SK-N-SH treated with all-trans-retinoic acid at 6 μM for 48 hours (cell line): ENCODE measurements around the gene LRMDA.

Experiments
- ATAC-seq: fragments of 200-7000 bp; cut with Tn5 transposase; 3 replicates; pipeline ENCODE4 v1.9.1; 2020; ENCODE audit warnings: mild to moderate bottlenecking, moderate library complexity
- BACH2 ChIP-seq: fragments of 250-450 bp; sonication (Bioruptor Pico); IDR thresholded peaks from 2 replicates; pipeline ENCODE4 v1.9.0; 2021; ENCODE audit warnings: mild to moderate bottlenecking, borderline replicate concordance
- CREB5 ChIP-seq: fragments of 250-450 bp; sonication (Bioruptor Pico); IDR thresholded peaks from 2 replicates; pipeline ENCODE4 v1.5.1; 2020; ENCODE audit warnings: low read depth, mild to moderate bottlenecking, moderate library complexity
- GLIS3 ChIP-seq: fragments of 250-450 bp; sonication (Bioruptor Pico); IDR thresholded peaks from 2 replicates; pipeline ENCODE4 v1.5.0; 2020; ENCODE audit warnings: mild to moderate bottlenecking, moderate library complexity
- ISL1 ChIP-seq: fragments of 250-450 bp; sonication (Bioruptor Pico); IDR thresholded peaks from 2 replicates; pipeline ENCODE4 v2.1.2; 2022; ENCODE audit warnings: mild to moderate bottlenecking, moderate library complexity
- OSR1 ChIP-seq: fragments of 250-450 bp; sonication (Bioruptor Pico); IDR thresholded peaks from 2 replicates; pipeline ENCODE4 v1.8.0; 2022; ENCODE audit warnings: moderate library complexity, mild to moderate bottlenecking, inconsistent platforms
- PATZ1 ChIP-seq: fragments of 250-450 bp; sonication (Bioruptor Pico); IDR thresholded peaks from 2 replicates; pipeline ENCODE4 v1.8.0; 2020; ENCODE audit warnings: mild to moderate bottlenecking, moderate library complexity, borderline replicate concordance
- POU6F1 ChIP-seq: fragments of 250-450 bp; sonication (Bioruptor Pico); IDR thresholded peaks from 2 replicates; pipeline ENCODE4 v1.8.0; 2021; ENCODE audit warnings: low read depth, mild to moderate bottlenecking, moderate library complexity, borderline replicate concordance
- PPARA ChIP-seq: fragments of 250-450 bp; sonication (Bioruptor Pico); IDR thresholded peaks from 2 replicates; pipeline ENCODE4 v1.5.0; 2020; ENCODE audit warnings: mild to moderate bottlenecking, borderline replicate concordance
- SNAI2 ChIP-seq: fragments of 250-450 bp; sonication (Bioruptor Pico); IDR thresholded peaks from 2 replicates; pipeline ENCODE4 v1.5.0; 2020; ENCODE audit warnings: mild to moderate bottlenecking, moderate library complexity
- TOX ChIP-seq: fragments of 250-450 bp; sonication (Bioruptor Pico); IDR thresholded peaks from 2 replicates; pipeline ENCODE4 v1.8.0; 2021; ENCODE audit warnings: mild to moderate bottlenecking, moderate library complexity, borderline replicate concordance
- TSHZ2 ChIP-seq: fragments of 250-450 bp; sonication (Bioruptor Pico); IDR thresholded peaks from 2 replicates; pipeline ENCODE4 v1.5.0; 2020; ENCODE audit warnings: mild to moderate bottlenecking, moderate library complexity
- ZC3H10 ChIP-seq: fragments of 250-450 bp; sonication (Bioruptor Pico); IDR thresholded peaks from 2 replicates; pipeline ENCODE4 v1.5.1; 2021; ENCODE audit warnings: mild to moderate bottlenecking, moderate library complexity
- ZFP3 ChIP-seq: fragments of 250-450 bp; sonication (Bioruptor Pico); IDR thresholded peaks from 2 replicates; pipeline ENCODE4 v1.5.0; 2020; ENCODE audit warnings: mild to moderate bottlenecking, moderate library complexity
- ZNF565 ChIP-seq: fragments of 450-650 bp; formaldehyde crosslinking; conservative IDR thresholded peaks from 2 replicates; pipeline ENCODE4 v1.5.0; 2020; ENCODE audit warnings: low read depth, mild to moderate bottlenecking, moderate library complexity

The LRMDA gene

GRCh38 chr10:75935650-75936400, 504.4 kb downstream of the LRMDA start:
- ATAC-seq = no peak
- TF ChIP-seq ZFP3 (CRISPR knock-in tag) = no peak
- no peak for TF ChIP-seq ISL1 (CRISPR knock-in tag)
- no peak for TF ChIP-seq POU6F1 (CRISPR knock-in tag)
- no peak for TF ChIP-seq SNAI2 (CRISPR knock-in tag)
- no peak for TF ChIP-seq CREB5 (CRISPR knock-in tag)
- TF ChIP-seq OSR1 (CRISPR knock-in tag) = no peak
- TF ChIP-seq BACH2 = no peak
- no peak for TF ChIP-seq ZNF565 (CRISPR knock-in tag)
- no peak for TF ChIP-seq PPARA (CRISPR knock-in tag)
- no peak for TF ChIP-seq PATZ1 (CRISPR knock-in tag)
- TF ChIP-seq GLIS3 (CRISPR knock-in tag) = no peak
- no peak for TF ChIP-seq ZC3H10 (CRISPR knock-in tag)

- TF ChIP-seq ZFP3 (CRISPR knock-in tag) (no peak), POU6F1 (CRISPR knock-in tag) (no peak), ISL1 (CRISPR knock-in tag) (no peak), SNAI2 (CRISPR knock-in tag) (no peak), ZNF565 (CRISPR knock-in tag) (no peak), ZC3H10 (CRISPR knock-in tag) (no peak)
- TF ChIP-seq, all 23 proteins: peak for 0
- no peak for ATAC-seq
Observed at GRCh38 chr10:75936841-75937240, 505.4 kb downstream of the LRMDA start.

- no peak for TF ChIP-seq GLIS3 (CRISPR knock-in tag)
- no peak for TF ChIP-seq TOX (CRISPR knock-in tag)
- no peak for TF ChIP-seq PATZ1 (CRISPR knock-in tag)
- no peak for TF ChIP-seq TSHZ2 (CRISPR knock-in tag)
Observed at GRCh38 chr10:75937823-75938222, 506.4 kb downstream of the LRMDA start.

More at GRCh38 chr10:75937823-75938222, 506.4 kb downstream of the LRMDA start:
- ATAC-seq = no peak
